Right cardiac atrium (tissue), 5 donors: ENCODE results near the gene PSMB11. TPM values are rescaled to one million over a fixed set of nuclear protein-coding genes. Genes with fewer than 3 reads are reported as not detected.

Source experiments
- ATAC-seq, 2 donors: fragments of 200-7000 bp; cut with Tn5 transposase; one replicate each; pipeline versions ENCODE4 v1.8.0 to v1.9.1; 2020; ENCODE audit warnings: moderate library complexity in 2 of 2, mild to moderate bottlenecking in 1 of 2
- DNase-seq, 3 donors: peaks; one replicate each; pipeline ENCODE4 v3.0.0-alpha.2; 2020
- H3K27ac ChIP-seq: one replicate; pipeline ENCODE4 v1.5.1; 2013; ENCODE audit warnings: mild to moderate bottlenecking, low read length, control low read depth, moderate library complexity
- H3K27me3 ChIP-seq: one replicate; pipeline ENCODE4 v1.6.1; 2013; ENCODE audit not compliant: control insufficient read depth, insufficient read depth
- H3K4me1 ChIP-seq: one replicate; pipeline ENCODE4 v1.6.1; 2013; ENCODE audit warnings: low read length; ENCODE audit not compliant: control insufficient read depth, insufficient read depth
- H3K4me3 ChIP-seq: one replicate; pipeline ENCODE4 v1.5.1; 2013; ENCODE audit warnings: low read length, control low read depth
- H3K9me3 ChIP-seq: one replicate; pipeline ENCODE4 v1.6.1; 2013; ENCODE audit warnings: low read length; ENCODE audit not compliant: control insufficient read depth
- WGBS: extraction: QIAGEN DNeasy Blood & Tissue Kit; methylation state at CpG from one replicate; pipeline ENCODE4 v1.1.7; 2013; 5-methylcytosine and 5-hydroxymethylcytosine counted together
- intact Hi-C, 4 donors: fragments of 100-400 bp; cut with DNase I; formaldehyde crosslinking; loops; one replicate each; pipeline versions ENCODE4 v1.11.0 to v1.14.0; 2022 to 2023
- polyA plus RNA-seq: library from polyadenylated mRNA; stranded (reverse); fragments of 200-250 nt; gene quantifications from one replicate; pipeline ENCODE4 v1.2.3, GENCODE V29; 2013
- total RNA-seq, 4 donors: library from RNA; stranded (reverse); fragmentation: NEBNext Ultra II Directional; extraction: Animal tissue kit (Norgen Biotek cat#: 25700); gene quantifications; one replicate each; pipeline ENCODE4 v1.2.1, GENCODE V29; 2021
- donor health status: healthy with polysubstance abuse.
- donor health status: DM: no; HTN: yes; CAD: no.
- donor health status: DM: no; HTN: no; CAD: no.
- donor health status: DM: no; HTN: yes; CAD: no; lungs with severe emphysema.
- donor health status: DM: yes; HTN: yes; CAD: no.

The PSMB11 gene
- total and polyA plus RNA-seq, 5 donors = not detected

- 85% methylated on average over 5 of the region's 5 CpGs for WGBS
- Histone ChIP-seq H3K4me3 (no peak overlapping the region), H3K27me3 (no peaks in the 10 kb centered on the region), H3K27ac (no peak overlapping the region), H3K4me1 (no peaks in the 10 kb centered on the region), H3K9me3 (no peaks in the 10 kb centered on the region)
- no peak for DNase-seq
- ATAC-seq = no peak
- intact Hi-C loops = no loop called here
Observed at GRCh38 chr14:23017091-23017490, 24.9 kb upstream of the PSMB11 start.

DNA sequence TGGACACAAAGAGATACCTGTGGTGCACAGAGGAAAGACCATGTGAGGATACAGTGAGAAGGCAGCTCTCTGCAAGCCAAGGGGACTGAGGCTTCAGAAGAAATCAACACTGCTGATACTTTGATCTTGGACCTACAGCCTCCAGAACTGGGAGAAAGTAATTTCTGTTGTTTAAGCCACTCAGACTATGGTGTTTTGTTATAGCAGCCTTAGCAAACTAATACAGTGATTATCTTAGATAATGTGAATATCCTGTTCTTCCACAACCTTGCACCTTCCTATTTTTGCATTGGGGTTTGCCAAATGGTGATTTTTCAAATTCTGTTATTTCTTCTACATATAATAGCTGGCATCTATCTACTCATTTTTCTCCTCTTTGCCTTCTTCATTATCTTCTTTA lies 23.9 kb upstream of the PSMB11 start:
- intact Hi-C loops = no loop called here
- DNase-seq (no peak), ATAC-seq (no peak)
- Histone ChIP-seq H3K4me3 (no peak overlapping the region), H3K4me1 (no peaks in the 10 kb centered on the region), H3K27me3 (no peaks in the 10 kb centered on the region), H3K9me3 (no peaks in the 10 kb centered on the region), H3K27ac (no peak overlapping the region)

DNA sequence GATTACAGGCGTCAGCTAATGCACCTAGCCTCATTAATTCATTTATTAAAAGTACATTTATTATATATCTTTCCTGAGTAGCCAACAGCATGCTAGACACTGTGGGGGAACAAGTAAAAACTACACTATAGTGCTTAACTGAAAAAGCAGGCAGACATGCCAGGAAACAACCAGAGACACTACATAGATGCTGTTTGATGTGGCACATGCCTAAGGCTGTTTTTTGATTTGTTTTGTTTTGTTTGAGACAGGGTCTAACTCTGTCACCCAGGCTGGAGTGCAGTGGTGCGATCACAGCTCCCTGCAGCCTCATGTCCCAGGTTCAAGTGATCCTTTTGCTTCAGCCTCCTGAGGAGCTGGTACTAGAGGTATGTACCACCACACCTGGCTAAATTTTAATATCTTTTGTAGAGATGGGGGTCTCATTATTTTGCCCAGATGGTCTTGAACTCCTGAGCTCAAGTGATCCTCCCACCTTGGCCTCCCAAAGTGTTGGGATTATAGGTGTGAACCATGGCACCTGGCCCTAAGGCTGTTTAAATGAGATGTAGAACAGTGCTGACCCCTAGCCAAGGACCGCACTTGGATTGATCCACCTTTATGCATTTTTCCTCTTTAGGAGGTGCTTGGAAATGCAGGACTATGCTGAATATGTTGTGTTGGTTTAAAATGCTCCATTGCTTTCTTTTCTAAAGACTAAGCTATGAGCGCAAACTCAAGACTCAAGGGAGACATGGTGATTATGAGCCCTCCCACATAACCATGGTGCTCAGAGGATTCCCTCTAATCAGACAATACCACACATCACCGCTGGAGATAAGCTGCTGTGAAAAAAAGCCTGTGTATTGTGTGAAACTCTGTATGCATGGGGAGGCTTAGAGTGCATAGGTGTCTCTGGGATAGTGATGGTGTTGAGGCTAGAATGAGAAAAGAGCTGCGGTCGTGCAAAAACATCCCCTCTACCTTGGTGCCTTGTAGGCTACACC lies 21.6 kb upstream of the PSMB11 start:
- WGBS = 90% methylated on average over 7 of the region's 7 CpGs
- ATAC-seq = no peak
- Histone ChIP-seq H3K4me3 (no peak overlapping the region), H3K9me3 (no peaks in the 10 kb centered on the region), H3K27me3 (no peaks in the 10 kb centered on the region), H3K4me1 (no peaks in the 10 kb centered on the region), H3K27ac (no peak overlapping the region)
- no peak for DNase-seq
- intact Hi-C loops = no loop called here

GRCh38 chr14:23021434-23021833 lies 20.6 kb upstream of the PSMB11 start:
- Histone ChIP-seq H3K4me3 (no peak overlapping the region), H3K27me3 (no peaks in the 10 kb centered on the region), H3K9me3 (no peaks in the 10 kb centered on the region), H3K4me1 (no peaks in the 10 kb centered on the region), H3K27ac (no peak overlapping the region)
- intact Hi-C loops = no loop called here
- 70% methylated on average over 9 of the region's 9 CpGs for WGBS
- ATAC-seq = no peak
- no peak for DNase-seq

DNA sequence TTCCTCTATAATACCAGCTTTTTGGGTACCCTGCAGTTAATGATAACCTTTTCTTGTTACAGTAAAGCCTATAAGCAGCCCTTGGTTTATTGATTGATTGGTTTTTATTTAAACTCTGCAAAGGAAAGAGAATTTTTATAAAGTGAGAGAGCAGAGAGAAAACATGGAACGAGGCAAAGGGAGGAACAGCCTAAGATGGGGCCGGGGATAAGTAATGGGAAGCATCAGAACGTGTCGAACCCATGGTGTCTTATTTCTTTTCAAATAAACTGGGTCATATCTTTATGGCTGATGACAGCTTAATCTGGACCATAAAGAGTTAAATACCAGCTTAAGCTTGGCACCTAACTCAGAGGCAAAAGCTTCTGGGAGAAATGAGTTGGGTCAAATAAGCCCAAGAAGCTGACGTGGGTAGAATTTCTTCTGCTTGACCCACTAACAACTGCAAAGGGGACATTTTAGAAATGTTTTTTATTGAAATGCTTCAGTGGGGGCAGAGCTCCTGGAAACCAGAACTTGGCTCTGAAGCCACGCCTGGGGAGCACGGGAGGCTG lies 20.0 kb upstream of the PSMB11 start:
- no peaks in the 10 kb centered on the region for H3K9me3 ChIP-seq
- H3K27ac ChIP-seq = no peak overlapping the region
- WGBS = 54% methylated on average over 7 of the region's 7 CpGs
- intact Hi-C loops = no loop called here
- no peak for ATAC-seq
- H3K4me1 ChIP-seq = no peaks in the 10 kb centered on the region
- DNase-seq = no peak
- no peak overlapping the region for H3K4me3 ChIP-seq
- no peaks in the 10 kb centered on the region for H3K27me3 ChIP-seq

DNA sequence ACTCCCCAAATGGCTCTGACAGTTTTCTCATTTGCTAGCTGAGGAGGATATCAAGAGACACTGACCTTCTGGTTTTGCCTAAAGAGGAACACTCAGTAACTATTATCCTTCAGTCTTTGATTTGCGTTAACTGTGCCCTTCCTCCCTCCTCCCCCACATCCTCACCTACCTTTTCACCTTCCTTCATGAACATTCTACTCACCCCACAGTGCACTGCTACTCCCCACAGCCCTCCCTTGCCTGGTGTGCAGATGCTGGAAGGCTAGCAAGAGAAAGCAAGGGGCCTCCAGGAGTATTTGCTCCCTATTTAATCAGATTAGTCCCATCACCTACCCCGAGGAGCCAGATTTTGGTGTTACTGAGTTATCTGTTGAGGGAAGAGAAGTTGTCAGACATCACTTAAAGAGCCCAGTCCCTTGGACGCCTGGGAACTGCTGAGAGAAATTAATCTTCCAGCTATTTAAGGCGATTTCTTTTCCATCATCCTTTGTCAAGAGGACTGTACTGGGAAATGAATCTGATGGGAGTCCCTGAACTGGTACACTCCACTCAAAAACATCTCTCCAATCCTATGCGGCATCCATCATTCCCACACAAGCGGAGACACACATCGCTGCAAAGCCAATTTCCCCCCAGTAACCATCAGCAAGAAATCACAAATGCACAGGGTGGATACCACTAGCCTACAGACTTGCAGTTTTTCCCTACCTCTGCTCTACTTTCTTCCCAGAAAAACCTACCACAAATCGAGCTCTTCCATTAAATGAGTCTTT lies 18.8 kb upstream of the PSMB11 start:
- Histone ChIP-seq H3K27ac (no peak overlapping the region), H3K27me3 (no peaks in the 10 kb centered on the region), H3K4me1 (no peaks in the 10 kb centered on the region), H3K4me3 (no peak overlapping the region), H3K9me3 (no peaks in the 10 kb centered on the region)
- 76% methylated on average over 8 of the region's 8 CpGs for WGBS
- intact Hi-C loops = no loop called here
- no peak for ATAC-seq
- DNase-seq = no peak

DNA sequence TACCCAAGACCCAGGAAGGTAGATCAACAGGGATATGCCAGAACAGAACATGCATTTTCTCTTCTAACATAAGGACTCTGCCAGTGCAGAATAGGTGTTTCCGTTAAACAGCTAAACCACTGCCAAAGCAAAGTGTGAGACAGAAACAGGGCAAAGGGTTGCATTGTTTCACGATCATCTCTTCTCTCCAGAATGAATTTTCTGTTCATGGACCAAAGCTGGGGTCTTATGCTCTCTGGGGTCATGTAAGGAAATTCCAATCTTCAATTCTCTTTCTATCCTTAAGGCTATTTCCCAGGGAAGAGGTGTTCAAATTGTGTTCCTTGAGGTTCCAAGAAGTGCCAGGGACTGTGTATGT lies 18.2 kb upstream of the PSMB11 start:
- Histone ChIP-seq H3K4me3 (no peak overlapping the region), H3K27me3 (no peaks in the 10 kb centered on the region), H3K9me3 (no peaks in the 10 kb centered on the region), H3K4me1 (no peaks in the 10 kb centered on the region), H3K27ac (no peak overlapping the region)
- no peak for ATAC-seq
- intact Hi-C loops = no loop called here
- WGBS = 95% methylated on average over 2 of the region's 2 CpGs
- no peak for DNase-seq

DNA sequence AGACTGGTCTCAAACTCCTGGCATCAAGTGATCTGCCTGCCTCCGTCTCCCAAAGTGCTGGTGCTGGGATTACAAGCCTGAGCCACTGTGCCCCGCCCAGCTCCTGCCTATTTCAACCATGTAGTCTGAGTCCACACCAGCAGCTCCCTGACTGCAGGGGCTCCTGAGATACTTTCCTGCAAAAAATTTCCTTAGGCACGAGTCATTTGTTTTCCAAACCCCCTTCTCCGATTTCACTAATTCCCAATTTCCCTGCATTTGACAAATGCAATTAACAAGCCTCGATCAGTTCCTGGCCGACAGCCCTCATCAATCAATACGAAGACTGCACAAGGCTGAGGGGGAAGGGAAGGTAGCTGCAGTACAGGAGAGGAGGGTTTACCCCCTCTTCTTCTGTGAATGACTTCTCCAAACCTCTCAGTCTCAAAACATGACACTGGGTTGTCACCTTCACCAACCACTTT lies 17.4 kb upstream of the PSMB11 start:
- H3K27ac ChIP-seq = no peak overlapping the region
- no peak overlapping the region for H3K4me3 ChIP-seq
- H3K4me1 ChIP-seq = peaks cover 1% of the 10 kb centered on the region
- ATAC-seq (no peak), DNase-seq (no peak)
- 65% methylated on average over 7 of the region's 7 CpGs for WGBS
- intact Hi-C loops = no loop called here
- H3K27me3 ChIP-seq = no peaks in the 10 kb centered on the region
- H3K9me3 ChIP-seq = no peaks in the 10 kb centered on the region

- 61% methylated on average over 4 of the region's 4 CpGs for WGBS
Observed at GRCh38 chr14:23025151-23025814, 16.7 kb upstream of the PSMB11 start.

GRCh38 chr14:23028799-23029198 lies 13.2 kb upstream of the PSMB11 start:
- Histone ChIP-seq H3K4me3 (no peak overlapping the region), H3K27me3 (no peaks in the 10 kb centered on the region), H3K4me1 (peaks cover 7% of the 10 kb centered on the region), H3K27ac (no peak overlapping the region), H3K9me3 (no peaks in the 10 kb centered on the region)
- intact Hi-C loops = no loop called here
- no peak for ATAC-seq
- WGBS = 65% methylated on average over 2 of the region's 2 CpGs
- DNase-seq = no peak

More at GRCh38 chr14:23025151-23025814, 16.7 kb upstream of the PSMB11 start:
- Histone ChIP-seq H3K27ac (no peak overlapping the region), H3K4me1 (peaks cover 1% of the 10 kb centered on the region), H3K4me3 (no peak overlapping the region), H3K9me3 (no peaks in the 10 kb centered on the region), H3K27me3 (no peaks in the 10 kb centered on the region)
- ATAC-seq = no peak
- DNase-seq = no peak
- intact Hi-C loops = no loop called here
